Lung (tissue), 12 donors: ENCODE results near the gene FAM177A1. TPM values are rescaled to one million over a fixed set of nuclear protein-coding genes. Genes with fewer than 3 reads are reported as not detected.

Source experiments
- ATAC-seq: fragments of 200-7000 bp; cut with Tn5 transposase; one replicate; pipeline ENCODE4 v1.9.1; 2020; ENCODE audit warnings: moderate number of reproducible peaks; ENCODE audit not compliant: insufficient read depth, low FRiP score
- DNase-seq, 3 donors: peaks; one replicate each; pipeline ENCODE4 v3.0.0-alpha.2; 2013 to 2017
- H3K27ac ChIP-seq, 2 donors: one replicate each; pipeline ENCODE4 v1.5.1; 2013; ENCODE audit warnings: mild to moderate bottlenecking in 2 of 2, moderate library complexity in 2 of 2, control low read depth in 1 of 2, inconsistent platforms in 1 of 2, low read depth in 1 of 2, low read length in 1 of 2
- H3K27me3 ChIP-seq, 3 donors: one replicate each; pipeline ENCODE4 v1.5.1; 2013; ENCODE audit warnings: low read length in 2 of 3; ENCODE audit not compliant: control insufficient read depth in 3 of 3, insufficient read depth in 3 of 3
- H3K36me3 ChIP-seq, 4 donors: one replicate each; pipeline ENCODE4 v1.5.1; 2013; ENCODE audit warnings: low read length in 4 of 4, mild to moderate bottlenecking in 1 of 4, moderate library complexity in 1 of 4; ENCODE audit not compliant: control insufficient read depth in 4 of 4, insufficient read depth in 4 of 4
- H3K4me1 ChIP-seq, 5 donors: one replicate each; pipeline ENCODE4 v1.5.1; 2013; ENCODE audit warnings: low read length in 5 of 5, mild to moderate bottlenecking in 2 of 5, moderate library complexity in 1 of 5; ENCODE audit not compliant: control insufficient read depth in 5 of 5, insufficient read depth in 5 of 5
- H3K4me3 ChIP-seq: one replicate; pipeline ENCODE4 v1.5.1; 2013; ENCODE audit warnings: mild to moderate bottlenecking, control low read depth, moderate library complexity
- H3K9ac ChIP-seq, 2 donors: one replicate each; pipeline ENCODE4 v1.5.1; 2013; ENCODE audit warnings: low read length in 2 of 2, control low read depth in 1 of 2; ENCODE audit not compliant: insufficient read depth in 1 of 2
- H3K9me3 ChIP-seq, 4 donors: one replicate each; pipeline ENCODE4 v1.5.1; 2013; ENCODE audit warnings: low read length in 3 of 4, mild to moderate bottlenecking in 1 of 4, moderate library complexity in 1 of 4; ENCODE audit not compliant: control insufficient read depth in 4 of 4, insufficient read depth in 3 of 4
- CTCF ChIP-seq: IDR thresholded peaks from 2 replicates; pipeline ENCODE4 v1.5.1; 2012; ENCODE audit warnings: mild to moderate bottlenecking; ENCODE audit errors: control extremely low read depth, extremely low read depth
- WGBS, 2 donors: extraction: QIAGEN DNeasy Blood & Tissue Kit; methylation state at CpG; one replicate each; pipeline ENCODE4 v1.1.7; 2013; 5-methylcytosine and 5-hydroxymethylcytosine counted together
- polyA plus RNA-seq, 2 donors: library from polyadenylated mRNA; stranded (reverse); fragments of 200-250 nt; gene quantifications; one replicate each; pipeline ENCODE4 v1.2.1, GENCODE V29; 2013
- total RNA-seq, 2 donors: library from RNA; depleted of rRNA in 1 of 2; stranded (reverse); fragments of >200 nt in 1 of 2; gene quantifications; one replicate each; pipeline ENCODE4 v1.2.1, GENCODE V29; 2014 to 2021
- donor health status: control.
- donor health status: control.
- donor health status: Bipolar disorder and iron deficiency.
- donor health status: healthy.
- donor health status: DM: yes; HTN: yes; CAD: no.

FAM177A1 gene
- total and polyA plus RNA-seq, 4 donors, result 62.3 to 153 (median 81.0) TPM

- H3K27me3 ChIP-seq, result no peaks in the 10 kb centered on the region
- TF ChIP-seq CTCF, result no peak
- peak overlapping the region; percentile 95 to 97 for H3K27ac ChIP-seq
- H3K4me1 ChIP-seq, result peaks cover 0 to 17% (median 6%) of the 10 kb centered on the region in 5 donors
- DNase-seq (no peak), ATAC-seq (no peak)
- H3K9me3 ChIP-seq, result no peaks in the 10 kb centered on the region
- 22 to 37% methylated on average over 3 of the region's 3 CpGs for WGBS, 2 donors
- peak overlapping the region; percentile 10 for H3K4me3 ChIP-seq
- peaks cover 0 to 3% (median under 1%) of the 10 kb centered on the region in 4 donors for H3K36me3 ChIP-seq
- H3K9ac ChIP-seq, result peak overlapping the region; percentile 35 to 98
Observed at GRCh38 chr14:35123388-35123703, 77.3 kb downstream of the FAM177A1 start.

- no peak for TF ChIP-seq CTCF
- Histone ChIP-seq H3K36me3 (peaks cover 0 to 3% (median under 1%) of the 10 kb centered on the region in 4 donors), H3K27me3 (no peaks in the 10 kb centered on the region), H3K9me3 (no peaks in the 10 kb centered on the region), H3K4me3 (no peak overlapping the region), H3K9ac (no peak overlapping the region), H3K27ac (no peak overlapping the region), H3K4me1 (peaks cover 0 to 17% (median 6%) of the 10 kb centered on the region in 5 donors)
- WGBS, 2 donors, result 69 to 93% methylated on average over 1 of the region's 1 CpG
- ATAC-seq (no peak), DNase-seq (no peak)
Observed at GRCh38 chr14:35124127-35124526, 78.1 kb downstream of the FAM177A1 start.

Other genes with a start within 250 kb of the FAM177A1 start
- 10 to 100 TPM; 25.6 to 52.4 TPM for gene BAZ1A, start 170.9 kb upstream of the FAM177A1 start, total RNA-seq
- gene BAZ1A, start 170.9 kb upstream of the FAM177A1 start, polyA plus RNA-seq, result 10 to 100 TPM; 17.2 to 38.5 TPM
- 10 to 100 TPM; 42.7 to 92.8 TPM for gene SRP54, start 63.3 kb upstream of the FAM177A1 start, total RNA-seq
- 10 to 100 TPM; 24.5 to 46.8 TPM for gene SRP54, start 63.3 kb upstream of the FAM177A1 start, polyA plus RNA-seq
- gene PPP2R3C, start 75.7 kb downstream of the FAM177A1 start, total RNA-seq, result 10 to 100 TPM; 23.7 to 42.1 TPM
- 10 to 100 TPM; 19.6 to 31.0 TPM for gene PPP2R3C, start 75.7 kb downstream of the FAM177A1 start, polyA plus RNA-seq
- gene PRORP, start 76.3 kb downstream of the FAM177A1 start, total RNA-seq, result 10 to 100 TPM; 28.9 to 29.5 TPM
- gene PRORP, start 76.3 kb downstream of the FAM177A1 start, polyA plus RNA-seq, result 10 to 100 TPM; 22.6 to 23.0 TPM
- gene PSMA6, start 246.1 kb downstream of the FAM177A1 start, total RNA-seq, result 100 to 1,000 TPM; 119 to 217 TPM
- gene PSMA6, start 246.1 kb downstream of the FAM177A1 start, polyA plus RNA-seq, result 100 to 1,000 TPM; 207 to 351 TPM